UCSD-AML1 (cell line): ENCODE measurements around the gene GTF2H2C.
"Not testable (repeated sequence)": the region's sequence is repeated elsewhere in the genome, so short reads cannot be mapped to it uniquely, and the experiment has no call there.

ENCODE experiments used
- DNase-seq: peaks from one replicate; lab custom pipeline; 2025; ENCODE audit not compliant: unreplicated experiment; lab: John Stamatoyannopoulos, UW

Gene GTF2H2C

GRCh38 chr5:69560587-69561431, 818 bp downstream of the GTF2H2C start:
- not testable (repeated sequence) for DNase-seq

DNA sequence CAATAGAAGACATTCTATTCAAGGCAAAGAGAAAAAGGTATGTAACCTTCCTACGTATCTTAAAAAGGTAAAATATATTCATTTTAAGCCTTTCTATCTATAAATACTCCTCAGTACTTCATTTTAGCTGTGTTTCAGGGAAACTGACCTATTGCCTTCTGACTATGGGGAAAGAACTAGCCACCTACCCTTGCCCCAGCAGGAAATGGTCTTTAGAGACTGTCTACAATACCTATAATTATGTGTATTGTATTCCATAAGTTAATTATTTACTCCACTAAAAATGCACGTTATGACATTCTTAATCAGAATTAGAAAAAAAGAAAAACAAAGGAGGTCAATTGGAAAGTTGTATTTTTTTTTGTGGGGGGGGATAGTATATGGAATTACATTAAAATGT, 6.2 kb downstream of the GTF2H2C start:
- not testable (repeated sequence) for DNase-seq

DNA sequence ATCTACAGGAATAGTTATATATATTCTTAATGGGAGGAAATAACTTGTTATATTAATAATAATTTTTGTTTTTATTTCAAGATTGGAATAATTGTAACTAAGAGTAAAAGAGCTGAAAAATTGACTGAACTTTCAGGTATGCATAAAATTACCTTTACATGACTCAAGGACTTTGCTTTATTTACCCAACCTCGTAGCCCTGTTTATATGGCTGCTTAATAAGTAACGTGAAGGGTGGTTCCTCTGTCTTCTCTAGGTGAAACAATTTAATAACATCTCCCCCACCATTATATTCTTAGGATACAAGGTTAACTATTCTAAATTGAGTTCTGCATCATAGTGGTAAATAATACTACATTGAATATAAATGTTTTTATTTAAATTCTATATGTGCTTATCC, 8.1 kb downstream of the GTF2H2C start:
- not testable (repeated sequence) for DNase-seq

DNA sequence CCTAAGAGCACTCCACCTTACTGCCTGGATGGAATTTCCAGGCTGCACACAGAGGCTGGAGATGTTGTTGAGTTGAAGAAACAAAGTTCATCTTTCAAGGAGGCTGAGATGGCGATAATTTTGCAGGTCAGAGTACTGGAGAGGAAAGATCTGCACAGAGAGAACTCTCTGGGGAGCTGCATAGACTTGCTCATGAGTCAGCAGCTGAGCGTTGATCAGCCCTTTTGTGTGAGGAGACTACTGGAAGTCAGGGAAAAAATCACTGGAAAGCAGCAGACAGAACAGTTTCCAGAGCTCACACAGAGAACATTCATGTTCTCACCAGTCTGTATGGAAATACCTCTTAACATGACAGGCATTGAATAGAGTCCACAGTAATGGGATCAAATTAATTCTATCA, 23.4 kb downstream of the GTF2H2C start:
- DNase-seq, result not testable (repeated sequence)

- not testable (repeated sequence) for DNase-seq
Observed at GRCh38 chr5:69596114-69596840, 36.3 kb downstream of the GTF2H2C start.

- DNase-seq, result not testable (repeated sequence)
Observed at GRCh38 chr5:69601947-69602346, 42.0 kb downstream of the GTF2H2C start.

DNA sequence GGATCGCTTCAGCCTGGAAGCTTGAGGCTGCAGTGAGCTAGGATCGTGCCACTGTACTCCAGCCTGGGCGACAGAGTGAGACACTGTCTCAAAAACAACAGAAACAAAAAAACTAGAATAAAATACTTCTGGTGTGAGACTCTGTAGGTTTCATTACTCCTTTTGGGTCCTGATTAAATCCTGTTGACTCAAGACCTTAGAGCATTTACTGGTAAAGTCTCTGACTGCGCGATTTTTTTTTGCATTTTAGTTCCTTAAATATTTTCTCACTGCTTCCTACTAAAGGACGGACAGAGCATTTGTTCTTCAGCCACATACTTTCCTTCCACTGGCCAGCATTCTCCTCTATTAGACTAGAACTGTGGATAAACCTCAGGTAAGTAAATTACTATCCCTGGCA, 46.8 kb downstream of the GTF2H2C start:
- DNase-seq, result not testable (repeated sequence)

- not testable (repeated sequence) for DNase-seq
Observed at GRCh38 chr5:69607750-69608149, 47.8 kb downstream of the GTF2H2C start.

DNA sequence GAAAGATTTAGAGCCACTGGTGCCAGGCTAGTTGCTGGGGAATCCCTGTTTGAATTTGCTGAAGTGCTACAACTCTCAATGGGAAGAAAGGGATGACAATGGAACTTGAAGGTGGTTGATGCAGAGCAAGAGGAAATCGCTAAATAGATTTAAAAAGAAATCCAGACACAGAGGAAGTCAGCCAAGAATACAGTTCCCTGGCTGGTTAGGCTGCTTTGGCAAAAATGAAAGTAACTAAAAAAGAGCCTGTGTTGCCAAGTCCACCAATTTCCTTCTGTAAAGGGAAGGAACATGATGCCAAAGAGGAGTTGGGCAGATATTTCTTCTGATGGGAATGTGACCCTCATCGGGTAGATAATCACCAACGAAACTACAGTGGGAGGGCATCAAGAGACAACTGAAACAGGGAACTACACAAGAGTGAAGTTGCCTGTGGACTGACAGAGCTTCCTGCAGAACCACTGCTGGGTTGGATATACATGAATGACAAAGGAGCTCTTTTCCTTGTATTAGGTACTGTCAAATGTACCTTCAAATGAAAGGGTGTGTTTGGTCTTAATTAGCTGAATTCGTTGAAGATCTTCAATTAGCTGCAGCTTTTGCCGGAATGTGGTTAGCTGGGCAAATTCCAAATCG, 49.0 kb downstream of the GTF2H2C start:
- DNase-seq, result not testable (repeated sequence)

DNA sequence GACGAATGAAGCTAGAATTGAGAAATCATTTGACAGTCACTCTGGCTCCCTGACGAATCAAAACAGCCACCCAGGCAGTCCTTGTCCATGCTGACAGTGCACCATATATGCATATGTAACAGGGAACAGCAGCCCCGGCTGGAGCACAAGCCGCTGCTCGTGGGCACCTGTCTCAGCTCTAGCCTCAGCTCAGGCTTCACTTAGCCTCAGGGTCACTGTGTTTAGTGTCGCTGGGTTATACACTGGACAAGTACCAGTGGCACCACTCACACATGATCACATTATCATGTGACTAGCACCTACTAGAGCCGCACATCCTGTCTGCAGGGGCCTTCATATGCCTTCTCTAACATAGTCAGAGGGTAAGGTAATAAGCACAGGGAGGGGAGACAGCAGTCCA, 54.9 kb downstream of the GTF2H2C start:
- not testable (repeated sequence) for DNase-seq

DNA sequence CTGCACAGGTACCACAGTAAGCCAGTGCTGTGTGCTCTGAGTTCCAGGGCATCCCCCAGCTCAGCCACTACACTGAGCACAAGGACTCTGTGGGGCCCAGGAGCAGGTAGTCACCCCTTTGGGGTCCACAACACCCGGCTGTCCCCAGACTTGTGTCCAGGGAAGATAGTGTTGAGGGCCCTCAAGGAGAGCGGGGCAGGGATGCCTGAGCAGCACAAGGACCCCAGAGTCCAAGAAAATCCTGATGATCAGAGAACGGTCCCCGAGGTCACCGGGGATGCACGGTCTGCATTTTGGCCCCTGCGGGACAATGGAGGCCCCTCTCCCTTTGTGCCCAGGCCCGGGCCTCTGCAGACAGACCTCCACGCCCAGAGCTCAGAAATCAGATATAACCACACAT, 71.9 kb downstream of the GTF2H2C start:
- DNase-seq, result not testable (repeated sequence)
